Activated CD8-positive, alpha-beta T cell treated with anti-CD3 and anti-CD28 coated beads for 36 hours (primary cell): ENCODE data around the gene TBCCD1. TPM values are rescaled to one million over a fixed set of nuclear protein-coding genes. Genes with fewer than 3 reads are reported as not detected.

ENCODE experiments used
- ATAC-seq: fragments of 200-7000 bp; cut with Tn5 transposase; one replicate; pipeline ENCODE4 v1.10.0; 2021; ENCODE audit warnings: mild to moderate bottlenecking, moderate library complexity
- CTCF ChIA-PET: fragments of 350-600 bp; sonication (Branson Sonifier 250); formaldehyde crosslinking; loops from one replicate; lab custom pipeline; 2021; ENCODE audit warnings: antibody characterized with exemption; lab: Charles Lee
- POLR2A ChIA-PET: fragments of 350-600 bp; sonication (Branson Sonifier 250); formaldehyde crosslinking; loops from one replicate; lab custom pipeline; 2021; ENCODE audit warnings: antibody characterized with exemption; lab: Charles Lee
- DNase-seq: peaks from one replicate; pipeline ENCODE4 v3.0.0-alpha.2; 2020
- H3K27ac Mint-ChIP-seq: one replicate; pipeline ENCODE4 v1.8.0; 2021; ENCODE audit warnings: mild to moderate bottlenecking, mixed read lengths
- H3K27me3 Mint-ChIP-seq: one replicate; pipeline ENCODE4 v1.8.0; 2021; ENCODE audit warnings: mixed read lengths
- H3K36me3 Mint-ChIP-seq: one replicate; pipeline ENCODE4 v1.8.0; 2021; ENCODE audit warnings: low read depth, mixed read lengths
- H3K4me1 Mint-ChIP-seq: one replicate; pipeline ENCODE4 v1.8.0; 2021; ENCODE audit warnings: low read depth, mixed read lengths
- H3K4me3 Mint-ChIP-seq: one replicate; pipeline ENCODE4 v1.8.0; 2021; ENCODE audit warnings: mild to moderate bottlenecking, moderate library complexity, mixed read lengths
- H3K9me3 Mint-ChIP-seq: one replicate; pipeline ENCODE4 v1.8.0; 2021; ENCODE audit warnings: mixed read lengths
- CTCF ChIP-seq: fragments of 200-600 bp; IDR thresholded peaks from one replicate; pipeline ENCODE4 v1.8.0; 2022; ENCODE audit warnings: antibody characterized with exemption, mild to moderate bottlenecking
- intact Hi-C: fragments of 100-400 bp; cut with micrococcal nuclease; formaldehyde crosslinking; loops from one replicate; pipeline ENCODE4 v1.10.0; 2022
- total RNA-seq, 2 experiments: library from RNA; stranded (reverse); gene quantifications; one replicate each; pipeline ENCODE4 v1.2.3, GENCODE V29; 2021

TBCCD1 gene
- total RNA-seq, 2 experiments from 2014 or later: 9.8 to 10.8 TPM

- peaks cover 51% of the 10 kb centered on the region for H3K4me1 Mint-ChIP-seq
- H3K4me3 Mint-ChIP-seq: no peak overlapping the region
- H3K9me3 Mint-ChIP-seq: peaks cover 4% of the 10 kb centered on the region
- intact Hi-C loops: no loop called here
- POLR2A ChIA-PET: interaction anchor here (0.6 to 1.0 kb wide), 2 partner anchors 70 to 271 kb away, joined by 3 read pairs; partner anchors contain the start of gene EIF4A2
- H3K27ac Mint-ChIP-seq: no peak overlapping the region
- DNase-seq: no peak
- no peak for ATAC-seq
- H3K36me3 Mint-ChIP-seq: peaks cover 3% of the 10 kb centered on the region
- no peaks in the 10 kb centered on the region for H3K27me3 Mint-ChIP-seq
- CTCF ChIA-PET: interaction anchor here (0.8 to 1.4 kb wide), 10 partner anchors 10 to 570 kb away, joined by 3 to 5 read pairs (median 3); no protein-coding TSS in a partner anchor
- no peak for TF ChIP-seq CTCF
These were observed 54.4 kb downstream of the TBCCD1 start for GRCh38 chr3:186512570-186513302.

- intact Hi-C loops: no loop called here
- no peak for TF ChIP-seq CTCF
- ChIA-PET CTCF (interaction anchor here (1.7 kb wide), 1 partner anchor 29 kb away, joined by 6 read pairs; no protein-coding TSS in a partner anchor), POLR2A (no interaction called here)
- Mint-ChIP-seq H3K27me3 (no peaks in the 10 kb centered on the region), H3K36me3 (peaks cover 2% of the 10 kb centered on the region), H3K9me3 (peaks cover 2% of the 10 kb centered on the region), H3K4me3 (no peak overlapping the region), H3K27ac (no peak overlapping the region), H3K4me1 (peaks cover 46% of the 10 kb centered on the region)
- no peak for DNase-seq
- ATAC-seq: no peak
These were observed 55.4 kb downstream of the TBCCD1 start for GRCh38 chr3:186511702-186512101.

- peak; percentile 33 for DNase-seq
- POLR2A ChIA-PET: interaction anchor here (1.1 kb wide), 1 partner anchor 21 kb away, joined by 3 read pairs; no protein-coding TSS in a partner anchor
These were observed 55.9 kb downstream of the TBCCD1 start for GRCh38 chr3:186511245-186511644.

GRCh38 chr3:186510374-186511079 lies 56.6 kb downstream of the TBCCD1 start:
- no peak overlapping the region for H3K4me3 Mint-ChIP-seq
- DNase-seq: no peak
- no peak for TF ChIP-seq CTCF
- no peaks in the 10 kb centered on the region for H3K27me3 Mint-ChIP-seq
- H3K27ac Mint-ChIP-seq: no peak overlapping the region
- intact Hi-C loops: no loop called here
- POLR2A ChIA-PET: interaction anchor here (1.0 to 1.1 kb wide), 3 partner anchors 9 to 98 kb away, joined by 3 read pairs; no protein-coding TSS in a partner anchor
- CTCF ChIA-PET: interaction anchor here (1.7 kb wide), 1 partner anchor 30 kb away, joined by 6 read pairs; no protein-coding TSS in a partner anchor
- no peaks in the 10 kb centered on the region for H3K36me3 Mint-ChIP-seq
- H3K9me3 Mint-ChIP-seq: no peaks in the 10 kb centered on the region
- no peak for ATAC-seq
- H3K4me1 Mint-ChIP-seq: peaks cover 37% of the 10 kb centered on the region

More at GRCh38 chr3:186511245-186511644, 55.9 kb downstream of the TBCCD1 start:
- intact Hi-C loops: no loop called here
- H3K9me3 Mint-ChIP-seq: no peaks in the 10 kb centered on the region
- CTCF ChIA-PET: interaction anchor here (1.7 kb wide), 1 partner anchor 29 kb away, joined by 6 read pairs; no protein-coding TSS in a partner anchor
- ATAC-seq: peak; percentile 57
- no peak overlapping the region for H3K4me3 Mint-ChIP-seq
- no peak for TF ChIP-seq CTCF
- no peak overlapping the region for H3K27ac Mint-ChIP-seq
- H3K36me3 Mint-ChIP-seq: no peaks in the 10 kb centered on the region
- peaks cover 44% of the 10 kb centered on the region for H3K4me1 Mint-ChIP-seq
- no peaks in the 10 kb centered on the region for H3K27me3 Mint-ChIP-seq
